Hepatocyte (in vitro differentiated cells): Measurements from ENCODE around the gene TP73. TPM values are rescaled to one million over a fixed set of nuclear protein-coding genes. Genes with fewer than 3 reads are reported as not detected.

ENCODE experiments used
- DNase-seq: peaks from one replicate; pipeline ENCODE4 v3.0.0-alpha.2; 2016; ENCODE audit warnings: low spot score
- H2AFZ ChIP-seq: fragments of 200-600 bp; sonication (generic); 2 replicates; pipeline ENCODE4 v1.6.0; 2016; ENCODE audit warnings: antibody characterized with exemption, mild to moderate bottlenecking
- H3K27ac ChIP-seq: fragments of 200-600 bp; sonication (generic); 2 replicates; pipeline ENCODE4 v1.5.1; 2016; ENCODE audit warnings: mild to moderate bottlenecking
- H3K27me3 ChIP-seq: fragments of 200-600 bp; sonication (generic); 2 replicates; pipeline ENCODE4 v1.6.1; 2016
- H3K36me3 ChIP-seq: fragments of 200-600 bp; sonication (generic); replicated peaks from 2 replicates; pipeline ENCODE4 v1.5.1; 2016; ENCODE audit warnings: low read depth; ENCODE audit not compliant: insufficient read depth
- H3K4me1 ChIP-seq: fragments of 200-600 bp; sonication (generic); 2 replicates; pipeline ENCODE4 v1.5.1; 2016; ENCODE audit warnings: mild to moderate bottlenecking, moderate library complexity; ENCODE audit not compliant: insufficient read depth
- H3K4me2 ChIP-seq: fragments of 200-600 bp; sonication (generic); 2 replicates; pipeline ENCODE4 v1.6.0; 2016
- H3K4me3 ChIP-seq: fragments of 200-600 bp; sonication (generic); 2 replicates; pipeline ENCODE4 v1.5.1; 2016; ENCODE audit warnings: mild to moderate bottlenecking
- H3K79me2 ChIP-seq: fragments of 200-600 bp; sonication (generic); 2 replicates; pipeline ENCODE4 v1.6.0; 2017; ENCODE audit warnings: mild to moderate bottlenecking
- H3K9me2 ChIP-seq: fragments of 200-600 bp; sonication (generic); replicated peaks from 2 replicates; pipeline ENCODE4 v1.6.0; 2017; ENCODE audit warnings: mild to moderate bottlenecking; ENCODE audit not compliant: insufficient read depth
- H3K9me3 ChIP-seq: fragments of 200-600 bp; sonication (generic); 2 replicates; pipeline ENCODE4 v1.5.1; 2016; ENCODE audit warnings: low read depth, mild to moderate bottlenecking
- H4K20me1 ChIP-seq: fragments of 200-600 bp; sonication (generic); 2 replicates; pipeline ENCODE4 v1.6.0; 2016; ENCODE audit warnings: mild to moderate bottlenecking; ENCODE audit not compliant: insufficient read depth, poor library complexity, severe bottlenecking
- CTCF ChIP-seq: fragments of 200-600 bp; sonication (generic); IDR thresholded peaks from 2 replicates; pipeline ENCODE4 v1.5.1; 2016; ENCODE audit warnings: antibody characterized with exemption, mild to moderate bottlenecking; ENCODE audit not compliant: poor library complexity
- EZH2 ChIP-seq: fragments of 200-600 bp; sonication (generic); IDR thresholded peaks from 2 replicates; pipeline ENCODE4 v1.6.1; 2016; ENCODE audit warnings: antibody characterized with exemption, mild to moderate bottlenecking, borderline replicate concordance
- WGBS: methylation state at CpG from one replicate; pipeline ENCODE4 v1.1.6; 2016; ENCODE audit warnings: low lambda C conversion rate; ENCODE audit errors: missing lambda C conversion rate; 5-methylcytosine and 5-hydroxymethylcytosine counted together
- polyA plus RNA-seq: library from polyadenylated mRNA; unstranded; fragments of >200 nt; fragmentation: Nextera tagmentation; extraction: Ambion mirVana; gene quantifications from 2 replicates; pipeline ENCODE4 v1.2.1, GENCODE V29; 2016
- small RNA-seq: library from RNA; depleted of rRNA; stranded (forward); fragments of <200 nt; gene quantifications from one replicate; pipeline ENCODE3, GENCODE V24; 2014
- total RNA-seq: library from RNA; depleted of rRNA; stranded (reverse); fragments of >200 nt; gene quantifications from 2 replicates; pipeline ENCODE4 v1.2.3, GENCODE V29; 2014

TP73 gene
- total and polyA plus RNA-seq, 2 experiments from 2014 or later = 0.27 to 0.47 TPM

- Histone ChIP-seq H3K79me2 (peaks cover 20% of the 10 kb centered on the region), H3K27me3 (no peaks in the 10 kb centered on the region), H2AFZ (no peak overlapping the region), H3K4me1 (no peaks in the 10 kb centered on the region), H3K4me2 (no peak overlapping the region), H3K4me3 (no peak overlapping the region), H4K20me1 (peaks cover 32% of the 10 kb centered on the region), H3K9me3 (no peaks in the 10 kb centered on the region), H3K36me3 (peaks cover 5% of the 10 kb centered on the region), H3K27ac (no peak overlapping the region), H3K9me2 (no peaks in the 10 kb centered on the region)
- no peak for TF ChIP-seq EZH2
- peak; percentile 17 for TF ChIP-seq CTCF
- DNase-seq = no peak
- 80% methylated on average over 14 of the region's 14 CpGs for WGBS
Observed at GRCh38 chr1:3785456-3786157, 133.3 kb downstream of the TP73 start.

Small RNAs within 50 kb of the gene (small RNA-seq; reads per million reads assigned to genes)
- gene RF02197 (not detected), gene RN7SL574P (not detected)

Other genes starting within 250 kb of the TP73 start
- 21.5 and 24.8 TPM in 2 replicates for gene ARHGEF16, start 197.9 kb upstream of the TP73 start, total RNA-seq
- 32.3 and 36.2 TPM in 2 replicates for gene ARHGEF16, start 197.9 kb upstream of the TP73 start, polyA plus RNA-seq
- 9.6 and 11.6 TPM in 2 replicates for gene MEGF6, start 41.0 kb upstream of the TP73 start, total RNA-seq
- gene MEGF6, start 41.0 kb upstream of the TP73 start, polyA plus RNA-seq = 21.9 and 23.5 TPM in 2 replicates
- gene TPRG1L, start 27.5 kb upstream of the TP73 start, total RNA-seq = 57.9 and 61.7 TPM in 2 replicates
- 53.4 and 74.1 TPM in 2 replicates for gene TPRG1L, start 27.5 kb upstream of the TP73 start, polyA plus RNA-seq
- 14.3 and 14.7 TPM in 2 replicates for gene WRAP73, start 2.4 kb upstream of the TP73 start, total RNA-seq
- 23.5 and 28.8 TPM in 2 replicates for gene WRAP73, start 2.4 kb upstream of the TP73 start, polyA plus RNA-seq
- 0.17 and 0.72 TPM in 2 replicates for gene CCDC27, start 99.9 kb downstream of the TP73 start, total RNA-seq
- gene CCDC27, start 99.9 kb downstream of the TP73 start, polyA plus RNA-seq = 0.59 and 0.73 TPM in 2 replicates
- 21.0 and 33.6 TPM in 2 replicates for gene SMIM1, start 120.2 kb downstream of the TP73 start, total RNA-seq
- 116 and 118 TPM in 2 replicates for gene SMIM1, start 120.2 kb downstream of the TP73 start, polyA plus RNA-seq
- gene LRRC47, start 144.0 kb downstream of the TP73 start, total RNA-seq = 27.3 and 36.2 TPM in 2 replicates
- gene LRRC47, start 144.0 kb downstream of the TP73 start, polyA plus RNA-seq = 37.4 and 38.8 TPM in 2 replicates
- 7.7 and 12.7 TPM in 2 replicates for gene CEP104, start 204.7 kb downstream of the TP73 start, total RNA-seq
- gene CEP104, start 204.7 kb downstream of the TP73 start, polyA plus RNA-seq = 22.6 and 25.2 TPM in 2 replicates
- gene DFFB, start 205.0 kb downstream of the TP73 start, total RNA-seq = 5.3 and 6.2 TPM in 2 replicates
- gene DFFB, start 205.0 kb downstream of the TP73 start, polyA plus RNA-seq = 3.5 and 5.5 TPM in 2 replicates
- 20.7 and 26.7 TPM in 2 replicates for gene C1orf174, start 247.8 kb downstream of the TP73 start, total RNA-seq
- 23.6 and 28.9 TPM in 2 replicates for gene C1orf174, start 247.8 kb downstream of the TP73 start, polyA plus RNA-seq